NCI-H524 treated with DMSO at 0.1 percent for 48 hours (cell line): ENCODE data around the gene EMD.

Source experiments
- DNase-seq: peaks from one replicate; lab custom pipeline; 2025; lab: John Stamatoyannopoulos, UW

The EMD gene

GRCh38 chrX:154355094-154355775, 23.9 kb upstream of the EMD start:
- no peak for DNase-seq

- no peak for DNase-seq
Observed at GRCh38 chrX:154355776-154356140, 23.3 kb upstream of the EMD start.

GRCh38 chrX:154356596-154356995, 22.5 kb upstream of the EMD start:
- DNase-seq = no peak

- no peak for DNase-seq
Observed at GRCh38 chrX:154357205-154357604, 21.9 kb upstream of the EMD start.

- DNase-seq = no peak
Observed at GRCh38 chrX:154358011-154358410, 21.1 kb upstream of the EMD start.

GRCh38 chrX:154358829-154359228, 20.3 kb upstream of the EMD start:
- DNase-seq = no peak

GRCh38 chrX:154359362-154360154, 19.5 kb upstream of the EMD start:
- DNase-seq = no peak

- DNase-seq = no peak
Observed at GRCh38 chrX:154360155-154360713, 18.9 kb upstream of the EMD start.

- no peak for DNase-seq
Observed at GRCh38 chrX:154362085-154362742, 16.9 kb upstream of the EMD start.

GRCh38 chrX:154363706-154364439, 15.2 kb upstream of the EMD start:
- DNase-seq = no peak

GRCh38 chrX:154365052-154365600, 14.0 kb upstream of the EMD start:
- DNase-seq = no peak

- DNase-seq = no peak
Observed at GRCh38 chrX:154365997-154366665, 13.0 kb upstream of the EMD start.

- no peak for DNase-seq
Observed at GRCh38 chrX:154366666-154367055, 12.4 kb upstream of the EMD start.

- no peak for DNase-seq
Observed at GRCh38 chrX:154367474-154368308, 11.4 kb upstream of the EMD start.

- no peak for DNase-seq
Observed at GRCh38 chrX:154368630-154369448, 10.3 kb upstream of the EMD start.

- DNase-seq = no peak
Observed at GRCh38 chrX:154369449-154370299, 9.4 kb upstream of the EMD start.

GRCh38 chrX:154370300-154371016, 8.6 kb upstream of the EMD start:
- no peak for DNase-seq
